SH-SY5Y (cell line): ENCODE data around the gene ABHD12.

ENCODE experiments used
- GATA2 ChIP-seq: IDR thresholded peaks from 2 replicates; pipeline ENCODE4 v1.6.1; 2011; ENCODE audit warnings: mild to moderate bottlenecking, low read depth, low read length
- GATA3 ChIP-seq: IDR thresholded peaks from 2 replicates; pipeline ENCODE4 v1.6.1; 2011; ENCODE audit warnings: low read depth, mild to moderate bottlenecking, low read length, moderate library complexity

- TF ChIP-seq GATA3 (no peak), GATA2 (no peak)
Measured at GRCh38 chr20:25282796-25283195, 107.8 kb downstream of the ABHD12 start.
